Mesothelial cell of epicardium (in vitro differentiated cells): Measurements from ENCODE around the gene HCLS1. TPM values are rescaled to one million over a fixed set of nuclear protein-coding genes. Genes with fewer than 3 reads are reported as not detected.

Source experiments
- DNase-seq, 2 experiments: peaks; one replicate each; pipeline ENCODE4 v3.0.0; 2021; ENCODE audit warnings: low spot score in 2 of 2; ENCODE audit not compliant: unreplicated experiment in 2 of 2
- H3K27ac Mint-ChIP-seq: 2 replicates; pipeline ENCODE4 v1.8.0; 2021; ENCODE audit warnings: mixed read lengths
- H3K27me3 Mint-ChIP-seq: 2 replicates; pipeline ENCODE4 v1.8.0; 2021; ENCODE audit warnings: low read depth, mixed read lengths
- H3K36me3 Mint-ChIP-seq: 2 replicates; pipeline ENCODE4 v1.8.0; 2021; ENCODE audit warnings: mixed read lengths
- H3K4me1 Mint-ChIP-seq: 2 replicates; pipeline ENCODE4 v1.8.0; 2021; ENCODE audit warnings: mixed read lengths
- H3K4me3 Mint-ChIP-seq: 2 replicates; pipeline ENCODE4 v1.8.0; 2021; ENCODE audit warnings: mild to moderate bottlenecking, moderate library complexity, mixed read lengths
- H3K9me3 Mint-ChIP-seq: 2 replicates; pipeline ENCODE4 v1.8.0; 2021; ENCODE audit warnings: mixed read lengths
- total RNA-seq: library from RNA; stranded (reverse); gene quantifications from 3 replicates; pipeline ENCODE4 v1.2.1, GENCODE V29; 2021
- TF ChIP-seq, protein P1 (sequence below): fragments of 200-600 bp; sonication (generic); IDR thresholded peaks from one replicate; pipeline ENCODE4 v1.5.0; 2021; ENCODE audit warnings: antibody characterized with exemption; ENCODE audit not compliant: unreplicated experiment

HCLS1 gene
- total RNA-seq, 1 donor from 2014 or later: 3.2 TPM

GRCh38 chr3:121627622-121628021 is 33.1 kb downstream of the HCLS1 start:
- H3K4me3 Mint-ChIP-seq: no peak overlapping the region
- no peak for DNase-seq
- peaks cover 3% of the 10 kb centered on the region for H3K27me3 Mint-ChIP-seq
- H3K36me3 Mint-ChIP-seq: no peaks in the 10 kb centered on the region
- no peaks in the 10 kb centered on the region for H3K4me1 Mint-ChIP-seq
- H3K27ac Mint-ChIP-seq: no peak overlapping the region
- TF ChIP-seq, protein P1, sequence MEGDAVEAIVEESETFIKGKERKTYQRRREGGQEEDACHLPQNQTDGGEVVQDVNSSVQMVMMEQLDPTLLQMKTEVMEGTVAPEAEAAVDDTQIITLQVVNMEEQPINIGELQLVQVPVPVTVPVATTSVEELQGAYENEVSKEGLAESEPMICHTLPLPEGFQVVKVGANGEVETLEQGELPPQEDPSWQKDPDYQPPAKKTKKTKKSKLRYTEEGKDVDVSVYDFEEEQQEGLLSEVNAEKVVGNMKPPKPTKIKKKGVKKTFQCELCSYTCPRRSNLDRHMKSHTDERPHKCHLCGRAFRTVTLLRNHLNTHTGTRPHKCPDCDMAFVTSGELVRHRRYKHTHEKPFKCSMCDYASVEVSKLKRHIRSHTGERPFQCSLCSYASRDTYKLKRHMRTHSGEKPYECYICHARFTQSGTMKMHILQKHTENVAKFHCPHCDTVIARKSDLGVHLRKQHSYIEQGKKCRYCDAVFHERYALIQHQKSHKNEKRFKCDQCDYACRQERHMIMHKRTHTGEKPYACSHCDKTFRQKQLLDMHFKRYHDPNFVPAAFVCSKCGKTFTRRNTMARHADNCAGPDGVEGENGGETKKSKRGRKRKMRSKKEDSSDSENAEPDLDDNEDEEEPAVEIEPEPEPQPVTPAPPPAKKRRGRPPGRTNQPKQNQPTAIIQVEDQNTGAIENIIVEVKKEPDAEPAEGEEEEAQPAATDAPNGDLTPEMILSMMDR: no peak
- no peaks in the 10 kb centered on the region for H3K9me3 Mint-ChIP-seq

GRCh38 chr3:121627211-121627610 is 33.5 kb downstream of the HCLS1 start:
- Mint-ChIP-seq H3K4me1 (no peaks in the 10 kb centered on the region), H3K27me3 (peaks cover 5% of the 10 kb centered on the region), H3K36me3 (no peaks in the 10 kb centered on the region), H3K4me3 (no peak overlapping the region), H3K27ac (no peak overlapping the region), H3K9me3 (no peaks in the 10 kb centered on the region)
- DNase-seq: no peak
- TF ChIP-seq, protein P1: no peak

- Mint-ChIP-seq H3K4me3 (no peak overlapping the region), H3K27me3 (peaks cover 7% of the 10 kb centered on the region), H3K36me3 (no peaks in the 10 kb centered on the region), H3K9me3 (no peaks in the 10 kb centered on the region), H3K4me1 (no peaks in the 10 kb centered on the region), H3K27ac (no peak overlapping the region)
- TF ChIP-seq, protein P1: no peak
- no peak for DNase-seq
Measured at GRCh38 chr3:121626495-121626894, 34.2 kb downstream of the HCLS1 start.

- TF ChIP-seq, protein P1: no peak
- no peak overlapping the region for H3K27ac Mint-ChIP-seq
- peaks cover 7% of the 10 kb centered on the region for H3K27me3 Mint-ChIP-seq
- H3K36me3 Mint-ChIP-seq: no peaks in the 10 kb centered on the region
- H3K9me3 Mint-ChIP-seq: no peaks in the 10 kb centered on the region
- no peak for DNase-seq
- H3K4me3 Mint-ChIP-seq: no peak overlapping the region
- no peaks in the 10 kb centered on the region for H3K4me1 Mint-ChIP-seq
Measured at GRCh38 chr3:121624147-121624899, 36.4 kb downstream of the HCLS1 start.

DNA sequence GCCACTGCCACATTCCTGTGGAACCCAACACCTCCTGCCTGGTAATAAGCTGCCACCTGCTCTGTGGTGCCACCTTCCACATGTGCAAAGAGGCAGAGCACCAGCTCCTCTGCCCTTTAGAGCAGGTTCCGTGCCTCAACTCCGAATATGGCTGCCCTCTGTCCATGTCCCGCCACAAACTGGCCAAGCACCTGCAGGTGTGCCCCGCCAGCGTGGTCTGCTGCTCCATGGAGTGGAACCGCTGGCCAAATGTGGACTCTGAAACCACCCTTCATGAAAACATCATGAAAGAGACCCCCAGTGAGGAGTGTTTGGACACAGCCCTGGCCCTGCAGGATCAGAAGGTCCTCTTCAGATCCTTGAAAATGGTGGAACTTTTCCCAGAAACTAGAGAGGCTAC is 39.2 kb downstream of the HCLS1 start:
- Mint-ChIP-seq H3K9me3 (no peaks in the 10 kb centered on the region), H3K27me3 (peaks cover 7% of the 10 kb centered on the region), H3K36me3 (no peaks in the 10 kb centered on the region), H3K27ac (no peak overlapping the region), H3K4me3 (no peak overlapping the region), H3K4me1 (no peaks in the 10 kb centered on the region)
- DNase-seq: no peak
- TF ChIP-seq, protein P1: no peak
